Measurements from ENCODE around the gene DHRS4L2.

- TF ChIP-seq, protein P1, sequence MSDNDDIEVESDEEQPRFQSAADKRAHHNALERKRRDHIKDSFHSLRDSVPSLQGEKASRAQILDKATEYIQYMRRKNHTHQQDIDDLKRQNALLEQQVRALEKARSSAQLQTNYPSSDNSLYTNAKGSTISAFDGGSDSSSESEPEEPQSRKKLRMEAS (IDR thresholded peaks at IDR 0.05; ENCODE audit: insufficient read depth, insufficient read length), result no peak
- no peak for TF ChIP-seq CTCF (IDR thresholded peaks at IDR 0.05; ENCODE audit: extremely low read depth in 1 of 2, insufficient read depth in 1 of 2, low read depth in 1 of 2, low read length in 2 of 2)
These were observed 22.3 kb downstream of the DHRS4L2 start for GRCh38 chr14:24011051-24011450.
